Suprapubic skin (tissue), 4 donors: ENCODE data around the gene ENAH. TPM values are rescaled to one million over a fixed set of nuclear protein-coding genes. Genes with fewer than 3 reads are reported as not detected.

Source experiments
- DNase-seq, 2 donors: peaks; one replicate each; pipeline ENCODE4 v3.0.0-alpha.2; 2019; ENCODE audit warnings: low spot score in 2 of 2
- H3K27ac ChIP-seq: fragments of 200-600 bp; sonication (generic); one replicate; pipeline ENCODE4 v1.5.1; 2019
- H3K27me3 ChIP-seq: fragments of 200-600 bp; sonication (generic); one replicate; pipeline ENCODE4 v1.5.1; 2019
- H3K36me3 ChIP-seq: fragments of 200-600 bp; sonication (generic); one replicate; pipeline ENCODE4 v1.5.1; 2019
- H3K4me1 ChIP-seq: fragments of 200-600 bp; sonication (generic); one replicate; pipeline ENCODE4 v1.5.1; 2019
- H3K4me3 ChIP-seq: fragments of 200-600 bp; sonication (generic); one replicate; pipeline ENCODE4 v1.5.1; 2019; ENCODE audit warnings: mild to moderate bottlenecking
- H3K9me3 ChIP-seq: fragments of 200-600 bp; sonication (generic); one replicate; pipeline ENCODE4 v1.5.1; 2019
- EP300 ChIP-seq: sonication (generic); formaldehyde crosslinking; IDR thresholded peaks from one replicate; pipeline ENCODE4 v1.6.1; 2017; ENCODE audit warnings: antibody characterized with exemption
- POLR2A ChIP-seq, 2 donors: fragments of 450-650 bp; IDR thresholded peaks; one replicate each; pipeline ENCODE4 v1.6.1; 2017; ENCODE audit warnings: antibody characterized with exemption in 2 of 2, mild to moderate bottlenecking in 2 of 2, moderate library complexity in 2 of 2
- POLR2AphosphoS5 ChIP-seq, 3 donors: sonication (generic); formaldehyde crosslinking; IDR thresholded peaks; one replicate each; pipeline ENCODE4 v1.6.1; 2017; ENCODE audit warnings: antibody characterized with exemption in 3 of 3
- WGBS: methylation state at CpG from one replicate; pipeline ENCODE4 v1.1.5; 2018; 5-methylcytosine and 5-hydroxymethylcytosine counted together
- total RNA-seq, 4 donors: library from RNA; depleted of rRNA; stranded (reverse); fragments of >200 nt; gene quantifications; one replicate each; pipeline ENCODE4 v1.1.0, GENCODE V29; 2016
- TF ChIP-seq, protein P1 (sequence below), 2 donors: fragments of 200-600 bp in 1 of 2; fragments of 450-650 bp in 1 of 2; sonication (generic) in 1 of 2; IDR thresholded peaks; one replicate each; pipeline ENCODE4 v1.5.1; 2016 to 2019; ENCODE audit warnings: antibody characterized with exemption in 2 of 2, mild to moderate bottlenecking in 1 of 2, moderate library complexity in 1 of 2

The ENAH gene
- total RNA-seq, 4 donors from 2014 or later: 33.5 to 44.6 (median 41.8) TPM

DNA sequence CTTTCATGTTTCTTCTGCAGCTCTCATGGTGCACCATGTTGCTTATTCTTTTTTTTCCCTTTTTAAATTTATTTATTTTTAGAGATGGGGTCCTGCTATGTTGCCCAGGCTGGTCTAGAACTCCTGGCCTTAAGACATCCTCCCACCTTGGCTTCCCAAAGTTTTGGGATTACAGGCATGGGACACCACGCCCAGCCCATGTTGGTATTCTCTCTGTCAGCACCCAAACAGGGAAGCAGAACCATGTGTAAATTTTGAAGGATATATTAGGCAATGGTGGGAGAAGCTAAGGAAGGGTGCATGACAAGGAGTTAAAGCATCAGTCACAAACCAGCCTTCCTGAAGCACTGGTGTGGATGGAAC lies 39.6 kb upstream of the ENAH start:
- Histone ChIP-seq H3K4me3 (no peak overlapping the region), H3K4me1 (peaks cover 40% of the 10 kb centered on the region), H3K27ac (no peak overlapping the region), H3K27me3 (no peaks in the 10 kb centered on the region), H3K36me3 (no peaks in the 10 kb centered on the region), H3K9me3 (no peaks in the 10 kb centered on the region)
- no peak for TF ChIP-seq EP300
- TF ChIP-seq, protein P1, sequence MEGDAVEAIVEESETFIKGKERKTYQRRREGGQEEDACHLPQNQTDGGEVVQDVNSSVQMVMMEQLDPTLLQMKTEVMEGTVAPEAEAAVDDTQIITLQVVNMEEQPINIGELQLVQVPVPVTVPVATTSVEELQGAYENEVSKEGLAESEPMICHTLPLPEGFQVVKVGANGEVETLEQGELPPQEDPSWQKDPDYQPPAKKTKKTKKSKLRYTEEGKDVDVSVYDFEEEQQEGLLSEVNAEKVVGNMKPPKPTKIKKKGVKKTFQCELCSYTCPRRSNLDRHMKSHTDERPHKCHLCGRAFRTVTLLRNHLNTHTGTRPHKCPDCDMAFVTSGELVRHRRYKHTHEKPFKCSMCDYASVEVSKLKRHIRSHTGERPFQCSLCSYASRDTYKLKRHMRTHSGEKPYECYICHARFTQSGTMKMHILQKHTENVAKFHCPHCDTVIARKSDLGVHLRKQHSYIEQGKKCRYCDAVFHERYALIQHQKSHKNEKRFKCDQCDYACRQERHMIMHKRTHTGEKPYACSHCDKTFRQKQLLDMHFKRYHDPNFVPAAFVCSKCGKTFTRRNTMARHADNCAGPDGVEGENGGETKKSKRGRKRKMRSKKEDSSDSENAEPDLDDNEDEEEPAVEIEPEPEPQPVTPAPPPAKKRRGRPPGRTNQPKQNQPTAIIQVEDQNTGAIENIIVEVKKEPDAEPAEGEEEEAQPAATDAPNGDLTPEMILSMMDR (IDR thresholded peaks at IDR 0.05): no peak
- no peak for TF ChIP-seq POLR2AphosphoS5 (IDR thresholded peaks at IDR 0.05)
- no peak for TF ChIP-seq POLR2A (IDR thresholded peaks at IDR 0.05)
- 100% methylated on average over 1 of the region's 1 CpG for WGBS
- DNase-seq: no peak

DNA sequence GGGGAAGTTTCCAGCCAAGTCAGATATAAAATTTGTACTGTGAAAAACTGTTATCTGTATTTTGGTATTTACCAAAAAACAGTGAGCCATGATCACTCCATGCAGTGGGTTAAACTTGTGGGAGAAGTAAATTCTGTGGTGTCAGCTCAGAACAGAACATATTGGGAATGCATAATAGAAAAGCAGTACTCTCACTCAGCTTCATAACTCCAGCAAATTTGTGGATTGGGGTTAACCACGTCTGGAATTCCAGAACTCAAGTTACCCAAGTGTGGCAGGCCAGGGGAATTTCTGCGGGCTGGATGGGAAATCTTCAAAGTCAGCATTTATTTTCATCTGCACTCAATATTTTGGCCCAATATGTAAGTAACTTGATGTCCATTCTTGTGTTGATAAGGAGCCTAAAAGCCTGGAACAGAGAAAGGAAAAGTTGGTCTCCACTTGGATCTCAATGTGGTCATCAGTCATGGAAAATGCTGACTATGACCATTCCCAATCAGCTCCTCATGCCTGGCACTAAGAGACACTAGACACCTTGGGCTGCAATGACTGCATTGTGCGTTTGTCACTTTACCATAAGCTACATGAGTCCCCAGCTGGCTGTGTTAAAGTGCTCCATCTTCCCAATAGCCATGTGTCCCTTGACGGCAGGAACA lies 39.1 kb upstream of the ENAH start:
- Histone ChIP-seq H3K4me1 (peaks cover 40% of the 10 kb centered on the region), H3K36me3 (no peaks in the 10 kb centered on the region), H3K27ac (no peak overlapping the region), H3K27me3 (no peaks in the 10 kb centered on the region), H3K9me3 (no peaks in the 10 kb centered on the region), H3K4me3 (no peak overlapping the region)
- TF ChIP-seq POLR2A (IDR thresholded peaks at IDR 0.05) (no peak), EP300 (no peak), POLR2AphosphoS5 (IDR thresholded peaks at IDR 0.05) (no peak)
- TF ChIP-seq, protein P1 (IDR thresholded peaks at IDR 0.05): no peak
- DNase-seq: no peak
- WGBS: 80% methylated on average over 4 of the region's 4 CpGs

DNA sequence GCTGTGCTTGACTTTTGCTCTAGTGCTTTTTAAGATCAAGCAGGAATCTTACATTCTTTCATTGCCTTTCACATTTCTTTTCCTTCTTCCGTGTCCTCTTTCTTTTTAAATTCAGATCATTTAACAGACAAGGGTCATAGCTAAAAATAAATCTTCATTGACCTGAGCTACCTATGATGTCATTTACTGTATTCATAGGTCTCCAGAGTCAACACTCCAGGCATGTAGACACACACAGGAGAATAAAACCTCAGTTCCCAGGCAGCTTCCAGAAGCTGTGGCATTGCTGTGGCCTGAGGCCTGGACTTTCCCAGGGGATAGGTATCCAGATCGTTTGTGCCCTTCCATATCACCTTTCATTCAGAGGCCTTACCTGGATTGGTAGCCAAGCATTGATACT lies 38.5 kb upstream of the ENAH start:
- 50% methylated on average over 2 of the region's 2 CpGs for WGBS
- no peaks in the 10 kb centered on the region for H3K9me3 ChIP-seq
- no peak overlapping the region for H3K27ac ChIP-seq
- H3K4me3 ChIP-seq: no peak overlapping the region
- TF ChIP-seq EP300: no peak
- TF ChIP-seq, protein P1 (IDR thresholded peaks at IDR 0.05): no peak
- no peak for TF ChIP-seq POLR2A (IDR thresholded peaks at IDR 0.05)
- TF ChIP-seq POLR2AphosphoS5 (IDR thresholded peaks at IDR 0.05): no peak
- DNase-seq: no peak
- H3K27me3 ChIP-seq: no peaks in the 10 kb centered on the region
- H3K36me3 ChIP-seq: no peaks in the 10 kb centered on the region
- peaks cover 40% of the 10 kb centered on the region for H3K4me1 ChIP-seq

DNA sequence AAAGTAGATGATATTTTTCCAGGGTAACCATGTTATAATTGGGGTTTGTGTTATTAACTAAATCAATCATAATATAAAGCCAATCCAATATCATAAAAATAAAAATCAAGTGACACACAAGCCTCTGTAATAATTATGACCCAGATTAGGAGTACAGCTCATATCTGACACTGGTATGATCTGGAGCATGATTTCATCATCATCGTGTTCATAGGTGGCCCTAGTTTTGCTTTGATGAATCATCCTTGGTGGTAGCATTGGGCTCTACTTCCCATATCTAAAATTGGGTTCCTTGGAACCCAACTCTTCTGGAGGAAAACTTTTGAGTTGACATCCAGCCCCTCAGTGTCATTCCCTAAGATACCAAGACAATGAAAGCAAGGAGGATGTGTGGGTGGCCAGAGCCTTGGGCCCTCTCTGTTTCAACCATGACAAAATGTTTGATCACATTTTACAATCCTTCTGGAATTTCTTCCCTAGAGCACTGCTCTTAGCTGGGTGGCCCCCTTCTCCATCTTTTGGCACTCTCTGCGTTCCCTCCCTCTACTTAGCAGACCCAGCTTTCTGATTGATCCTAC lies 37.0 kb upstream of the ENAH start:
- TF ChIP-seq EP300: no peak
- no peak for TF ChIP-seq POLR2A (IDR thresholded peaks at IDR 0.05)
- TF ChIP-seq, protein P1 (IDR thresholded peaks at IDR 0.05): no peak
- no peak for TF ChIP-seq POLR2AphosphoS5 (IDR thresholded peaks at IDR 0.05)

DNA sequence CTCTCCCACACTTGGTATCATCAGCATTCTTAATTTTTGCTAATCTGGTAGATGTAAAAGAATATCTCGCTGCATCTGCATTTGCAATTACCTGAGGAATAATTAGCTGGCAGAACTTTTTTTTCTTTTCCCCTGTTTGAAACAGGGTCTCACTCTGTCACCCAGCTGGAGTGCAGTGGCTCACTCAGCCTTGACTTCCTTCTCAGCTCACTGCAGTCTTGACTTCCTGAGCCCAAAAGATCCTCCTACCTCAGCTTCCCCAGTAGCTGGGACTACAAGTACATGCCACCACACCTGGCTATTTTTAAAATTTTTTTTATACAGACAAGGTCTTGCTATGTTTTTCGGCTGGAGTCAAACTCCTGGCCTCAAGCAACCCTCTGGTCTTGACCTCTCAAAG lies 35.4 kb upstream of the ENAH start:
- H3K27me3 ChIP-seq: no peaks in the 10 kb centered on the region
- no peaks in the 10 kb centered on the region for H3K36me3 ChIP-seq
- no peak overlapping the region for H3K27ac ChIP-seq
- H3K4me3 ChIP-seq: no peak overlapping the region
- TF ChIP-seq, protein P1 (IDR thresholded peaks at IDR 0.05): no peak
- no peak for TF ChIP-seq POLR2A (IDR thresholded peaks at IDR 0.05)
- TF ChIP-seq POLR2AphosphoS5 (IDR thresholded peaks at IDR 0.05): no peak
- no peak for TF ChIP-seq EP300
- 93% methylated on average over 2 of the region's 2 CpGs for WGBS
- no peaks in the 10 kb centered on the region for H3K9me3 ChIP-seq
- DNase-seq: no peak
- H3K4me1 ChIP-seq: peaks cover 18% of the 10 kb centered on the region

More for the DNA sequence above, 37.0 kb upstream of the ENAH start:
- 70% methylated on average over 2 of the region's 2 CpGs for WGBS
- H3K4me3 ChIP-seq: no peak overlapping the region
- no peak overlapping the region for H3K27ac ChIP-seq
- no peaks in the 10 kb centered on the region for H3K27me3 ChIP-seq
- no peak for DNase-seq
- no peaks in the 10 kb centered on the region for H3K36me3 ChIP-seq
- peaks cover 29% of the 10 kb centered on the region for H3K4me1 ChIP-seq
- H3K9me3 ChIP-seq: no peaks in the 10 kb centered on the region
